Measurements from ENCODE around the gene MGAT4D. TPM values are rescaled to one million over a fixed set of nuclear protein-coding genes. Genes with fewer than 3 reads are reported as not detected.

Gene MGAT4D
- total RNA-seq, 4 donors from 2014 or later = not detected

DNA sequence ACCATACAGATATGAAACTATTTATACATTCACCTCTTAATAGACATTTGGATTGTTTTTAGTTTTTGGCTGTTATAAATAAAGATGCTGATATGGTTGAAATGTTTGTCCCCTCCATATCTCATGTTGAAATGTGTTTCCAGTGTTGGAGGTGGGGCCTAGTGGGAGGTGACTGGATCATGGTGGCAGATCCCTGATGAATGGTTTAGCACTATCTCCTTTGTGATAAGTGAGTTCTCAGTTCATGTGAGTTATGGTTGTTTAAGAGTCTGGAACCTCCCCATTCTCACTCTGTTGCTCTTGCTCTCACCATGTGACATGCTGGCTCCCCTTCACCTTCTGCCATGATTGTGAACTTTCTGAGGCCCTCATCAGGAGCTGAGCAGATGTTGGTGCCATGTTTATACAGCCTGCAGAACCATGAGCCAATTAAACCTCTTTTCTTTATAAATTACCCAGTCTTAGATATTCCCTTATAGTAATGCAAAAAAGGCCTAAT, 58.4 kb downstream of the MGAT4D start:
- Histone ChIP-seq H3K27me3 (no peaks in the 10 kb centered on the region), H3K27ac (replicated peaks in 1 of 4) (no peak overlapping the region), H3K4me3 (no peak overlapping the region), H3K4me1 (no peaks in the 10 kb centered on the region), H3K9me3 (no peaks in the 10 kb centered on the region), H3K36me3 (no peaks in the 10 kb centered on the region)
- intact Hi-C loops (cut with DNase I) = no loop called here
- DNase-seq (ENCODE audit: extremely low spot score) = no peak
- TF ChIP-seq, protein P1, sequence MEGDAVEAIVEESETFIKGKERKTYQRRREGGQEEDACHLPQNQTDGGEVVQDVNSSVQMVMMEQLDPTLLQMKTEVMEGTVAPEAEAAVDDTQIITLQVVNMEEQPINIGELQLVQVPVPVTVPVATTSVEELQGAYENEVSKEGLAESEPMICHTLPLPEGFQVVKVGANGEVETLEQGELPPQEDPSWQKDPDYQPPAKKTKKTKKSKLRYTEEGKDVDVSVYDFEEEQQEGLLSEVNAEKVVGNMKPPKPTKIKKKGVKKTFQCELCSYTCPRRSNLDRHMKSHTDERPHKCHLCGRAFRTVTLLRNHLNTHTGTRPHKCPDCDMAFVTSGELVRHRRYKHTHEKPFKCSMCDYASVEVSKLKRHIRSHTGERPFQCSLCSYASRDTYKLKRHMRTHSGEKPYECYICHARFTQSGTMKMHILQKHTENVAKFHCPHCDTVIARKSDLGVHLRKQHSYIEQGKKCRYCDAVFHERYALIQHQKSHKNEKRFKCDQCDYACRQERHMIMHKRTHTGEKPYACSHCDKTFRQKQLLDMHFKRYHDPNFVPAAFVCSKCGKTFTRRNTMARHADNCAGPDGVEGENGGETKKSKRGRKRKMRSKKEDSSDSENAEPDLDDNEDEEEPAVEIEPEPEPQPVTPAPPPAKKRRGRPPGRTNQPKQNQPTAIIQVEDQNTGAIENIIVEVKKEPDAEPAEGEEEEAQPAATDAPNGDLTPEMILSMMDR (IDR thresholded peaks at IDR 0.05) = no peak
- no peak for TF ChIP-seq EP300 (IDR thresholded peaks at IDR 0.05)
- no peak for TF ChIP-seq POLR2A (IDR thresholded peaks at IDR 0.05; ENCODE audit: low read depth)
- no peak for TF ChIP-seq POLR2AphosphoS5 (IDR thresholded peaks at IDR 0.05)

DNA sequence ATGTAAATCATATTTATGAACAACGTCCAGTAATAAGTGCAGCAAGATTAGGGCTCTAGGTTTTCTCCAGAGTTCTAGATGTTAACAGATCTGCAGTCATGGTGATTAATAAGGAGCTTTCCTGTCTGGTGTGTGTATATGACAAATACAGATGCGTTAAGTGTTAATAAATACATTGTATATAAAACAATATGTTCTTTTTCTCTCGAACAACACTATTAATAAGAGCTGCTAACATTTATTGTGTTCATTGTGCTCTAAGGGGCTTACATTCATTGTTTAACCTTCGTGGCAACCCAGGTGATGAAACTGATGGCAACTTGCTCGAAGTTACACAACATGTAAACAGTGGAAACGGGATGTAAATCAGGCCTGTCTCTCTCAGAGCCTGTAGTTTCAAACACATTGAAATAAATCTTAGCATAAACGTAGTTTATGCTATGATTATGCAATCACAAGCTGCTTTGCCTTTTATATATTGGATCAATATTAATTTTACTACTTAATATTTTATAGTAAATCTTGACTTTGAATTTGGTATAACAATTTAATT, 70.1 kb downstream of the MGAT4D start:
- DNase-seq (ENCODE audit: extremely low spot score) = no peak
- no peaks in the 10 kb centered on the region for H3K27me3 ChIP-seq
- 41% methylated on average over 7 of the region's 7 CpGs for WGBS
- intact Hi-C loops (cut with DNase I) = no loop called here
- H3K4me1 ChIP-seq = peaks cover 8 to 20% (median 18%) of the 10 kb centered on the region in 4 donors
- H3K27ac ChIP-seq (replicated peaks in 1 of 4) = peak overlapping the region in 3 of 4 donors; percentile 57 to 78 (median 73)
- H3K36me3 ChIP-seq = no peaks in the 10 kb centered on the region
- peak overlapping the region; percentile 61 to 84 (median 72) for H3K4me3 ChIP-seq
- TF ChIP-seq EP300 (IDR thresholded peaks at IDR 0.05) (no peak), POLR2A (IDR thresholded peaks at IDR 0.05; ENCODE audit: low read depth) (no peak)
- TF ChIP-seq, protein P1 (IDR thresholded peaks at IDR 0.05) = no peak
- no peaks in the 10 kb centered on the region for H3K9me3 ChIP-seq

DNA sequence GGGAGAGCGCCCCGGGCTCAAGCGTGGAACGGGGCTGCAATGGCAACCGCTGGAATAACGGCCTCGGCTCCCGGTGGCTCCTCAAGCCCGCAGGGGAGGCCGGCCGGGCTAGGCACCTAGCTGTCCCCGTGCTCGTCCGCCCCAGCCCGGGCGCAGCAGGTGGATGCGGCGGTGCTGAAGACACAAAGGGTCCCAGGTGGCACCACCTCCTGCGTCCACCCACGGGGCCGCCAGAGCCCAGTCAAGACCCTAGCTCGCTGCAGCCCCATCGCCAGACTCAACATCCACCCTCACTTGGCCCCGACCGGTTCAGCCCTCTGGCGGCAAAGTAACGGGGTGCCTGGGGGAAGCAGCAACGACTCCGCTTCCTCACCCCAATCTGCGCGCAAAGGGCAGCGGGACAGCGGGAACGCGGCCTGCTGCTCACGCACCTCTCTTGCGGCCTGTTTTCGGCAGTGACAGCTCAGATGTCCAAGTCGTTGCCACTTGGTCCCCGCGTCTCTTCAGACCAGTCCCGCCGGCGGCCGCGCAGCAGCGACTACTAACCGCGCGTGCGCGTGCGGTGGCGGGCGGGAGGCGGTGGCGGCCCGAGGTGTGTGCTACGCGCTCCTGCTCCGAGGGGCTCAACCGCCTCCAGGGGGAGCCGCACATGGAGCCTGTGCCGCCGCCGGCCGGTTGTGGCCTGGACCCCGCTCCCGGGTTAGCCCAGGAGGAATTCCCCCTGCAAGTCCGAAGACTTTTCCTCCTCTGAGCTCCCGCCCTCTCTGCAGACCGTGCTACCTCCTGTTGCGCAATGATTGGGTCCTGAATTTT, 70.8 kb downstream of the MGAT4D start, which contains the start of gene CLGN:
Gene CLGN (minus strand): TSS at position 543 of the 813 bp plus-strand sequence. CDS start 14,570 bp downstream, outside the sequence.
- intact Hi-C loops (cut with DNase I) = no loop called here
- no peaks in the 10 kb centered on the region for H3K27me3 ChIP-seq
- H3K36me3 ChIP-seq = no peaks in the 10 kb centered on the region
- H3K4me3 ChIP-seq = peak within 1 kb of the TSS; percentile 61 to 84 (median 72)
- H3K4me1 ChIP-seq = peaks cover 8 to 20% (median 18%) of the 10 kb centered on the region in 4 donors
- no peaks in the 10 kb centered on the region for H3K9me3 ChIP-seq
- WGBS = 5% methylated on average over 5 of the region's 73 CpGs
- H3K27ac ChIP-seq (replicated peaks in 1 of 4) = peak within 1 kb of the TSS; percentile 57 to 78 (median 66)
- no peak for DNase-seq (ENCODE audit: extremely low spot score)
- TF ChIP-seq POLR2AphosphoS5 (IDR thresholded peaks at IDR 0.05) = peak; percentile 26 to 50
- no peak for TF ChIP-seq EP300 (IDR thresholded peaks at IDR 0.05)
- TF ChIP-seq, protein P1 (IDR thresholded peaks at IDR 0.05) = peak in 2 of 3 experiments; percentile 40 to 45

DNA sequence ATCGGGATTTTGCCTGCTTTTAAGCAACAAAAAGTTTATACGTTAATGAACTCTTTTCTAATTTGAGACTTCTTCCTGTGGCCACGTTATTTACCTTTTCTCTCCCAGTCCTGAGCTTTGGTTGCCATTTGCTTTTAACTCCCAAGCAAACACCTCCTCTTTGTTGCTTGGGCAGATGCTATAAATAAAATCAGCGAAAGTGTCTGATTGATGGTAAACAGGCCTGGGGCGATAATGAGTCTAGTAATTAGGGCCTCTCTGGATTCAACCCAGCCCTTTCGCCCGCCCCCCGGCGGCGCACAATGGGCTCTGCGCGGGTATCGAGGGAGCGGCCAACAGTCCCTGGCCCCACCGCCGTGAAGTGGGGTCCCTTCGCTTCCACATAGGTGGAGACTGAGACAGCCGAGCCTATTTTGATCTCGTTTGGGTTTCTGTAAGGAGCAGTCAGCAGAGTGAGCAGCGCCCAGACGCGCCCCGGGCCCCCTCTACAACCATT, 71.4 kb downstream of the MGAT4D start:
- peak overlapping the region; percentile 61 to 84 (median 72) for H3K4me3 ChIP-seq
- TF ChIP-seq, protein P1 (IDR thresholded peaks at IDR 0.05) = no peak
- TF ChIP-seq POLR2AphosphoS5 (IDR thresholded peaks at IDR 0.05) (no peak), EP300 (IDR thresholded peaks at IDR 0.05) (no peak)
- H3K4me1 ChIP-seq = peaks cover 8 to 20% (median 18%) of the 10 kb centered on the region in 4 donors
- no peak for DNase-seq (ENCODE audit: extremely low spot score)
- no peaks in the 10 kb centered on the region for H3K36me3 ChIP-seq
- intact Hi-C loops (cut with DNase I) = no loop called here
- H3K27ac ChIP-seq (replicated peaks in 1 of 4) = peak overlapping the region; percentile 57 to 78 (median 66)
- WGBS = 11% methylated on average over 12 of the region's 23 CpGs
- no peaks in the 10 kb centered on the region for H3K9me3 ChIP-seq
- H3K27me3 ChIP-seq = no peaks in the 10 kb centered on the region
